CD14-positive monocyte (primary cell): Measurements from ENCODE around the gene OCEL1. TPM values are rescaled to one million over a fixed set of nuclear protein-coding genes. Genes with fewer than 3 reads are reported as not detected.
A peak's percentile ranks its signal among the peaks of the same experiment; 100 is the strongest.

ENCODE experiments used
- DNase-seq, 3 donors: peaks; one replicate each; pipeline ENCODE4 v3.0.0-alpha.2; 2011 to 2022
- H2AFZ ChIP-seq: 2 replicates; pipeline ENCODE4 v1.6.0; 2012; ENCODE audit warnings: mild to moderate bottlenecking, low read depth, low read length, inconsistent platforms; ENCODE audit not compliant: insufficient read depth, poor library complexity, severe bottlenecking
- H3K27ac ChIP-seq, 2 donors: 1 replicate in 1 of 2; 2 replicates in 1 of 2; pipeline ENCODE4 v1.5.1; 2012 to 2013; ENCODE audit warnings: low read length in 2 of 2, control low read depth in 1 of 2, inconsistent platforms in 1 of 2, low read depth in 1 of 2, mild to moderate bottlenecking in 1 of 2
- H3K27me3 ChIP-seq, 2 donors: one replicate each; pipeline versions ENCODE4 v1.6.0 to v1.6.1; 2011 to 2013; ENCODE audit warnings: low read length in 2 of 2; ENCODE audit not compliant: control insufficient read depth in 2 of 2, insufficient read depth in 2 of 2
- H3K36me3 ChIP-seq, 2 donors: replicated peaks in 1 of 2; 1 replicate in 1 of 2; 2 replicates in 1 of 2; pipeline versions ENCODE4 v1.5.1 to v1.6.1; 2012 to 2013; ENCODE audit warnings: low read length in 2 of 2, control low read depth in 1 of 2, inconsistent platforms in 1 of 2, mild to moderate bottlenecking in 1 of 2; ENCODE audit not compliant: insufficient read depth in 2 of 2, control insufficient read depth in 1 of 2
- H3K4me1 ChIP-seq, 2 donors: 1 replicate in 1 of 2; 2 replicates in 1 of 2; pipeline versions ENCODE4 v1.5.1 to v1.6.1; 2012 to 2013; ENCODE audit warnings: low read length in 2 of 2, control low read depth in 1 of 2, inconsistent platforms in 1 of 2, mild to moderate bottlenecking in 1 of 2, moderate library complexity in 1 of 2; ENCODE audit not compliant: insufficient read depth in 2 of 2, control insufficient read depth in 1 of 2
- H3K4me2 ChIP-seq: replicated peaks from 2 replicates; pipeline ENCODE3; 2012; ENCODE audit warnings: low read length, moderate library complexity, mild to moderate bottlenecking; ENCODE audit not compliant: poor library complexity, severe bottlenecking; ENCODE audit errors: extremely low read depth
- H3K4me3 ChIP-seq, 3 experiments: fragments of 200-600 bp in 1 of 3; sonication (generic) in 1 of 3; replicated peaks in 1 of 3; 1 replicate in 2 of 3; 2 replicates in 1 of 3; pipeline ENCODE4 v1.5.1; 2011 to 2013; ENCODE audit warnings: low read length in 3 of 3, mild to moderate bottlenecking in 3 of 3, control low read depth in 2 of 3, low read depth in 2 of 3, inconsistent platforms in 1 of 3, moderate library complexity in 1 of 3
- H3K79me2 ChIP-seq: 2 replicates; pipeline ENCODE4 v1.6.0; 2012; ENCODE audit warnings: mild to moderate bottlenecking, control low read depth, inconsistent platforms, low read length, moderate library complexity; ENCODE audit not compliant: insufficient read depth
- H3K9ac ChIP-seq: 2 replicates; pipeline ENCODE4 v1.6.0; 2017; ENCODE audit warnings: low read length, mild to moderate bottlenecking; ENCODE audit not compliant: insufficient read depth, poor library complexity, severe bottlenecking
- H3K9me3 ChIP-seq, 2 donors: replicated peaks in 1 of 2; 1 replicate in 1 of 2; 2 replicates in 1 of 2; pipeline versions ENCODE4 v1.5.1 to v1.6.1; 2012 to 2013; ENCODE audit warnings: low read length in 2 of 2, control low read depth in 1 of 2; ENCODE audit not compliant: control insufficient read depth in 1 of 2, insufficient read depth in 1 of 2
- H4K20me1 ChIP-seq: 2 replicates; pipeline ENCODE4 v1.6.0; 2012; ENCODE audit warnings: mild to moderate bottlenecking, low read length, control low read depth, moderate library complexity; ENCODE audit not compliant: insufficient read depth
- H3K27ac Mint-ChIP-seq, 7 donors: one replicate each; pipeline ENCODE4 v1.8.0; 2020; ENCODE audit warnings: mild to moderate bottlenecking in 7 of 7, mixed read lengths in 7 of 7, moderate library complexity in 6 of 7, inconsistent platforms in 2 of 7
- H3K27me3 Mint-ChIP-seq, 3 donors: one replicate each; pipeline ENCODE4 v1.8.0; 2021 to 2022; ENCODE audit warnings: low read depth in 3 of 3, mild to moderate bottlenecking in 3 of 3, mixed read lengths in 3 of 3, moderate library complexity in 3 of 3, inconsistent platforms in 1 of 3
- H3K36me3 Mint-ChIP-seq, 2 donors: one replicate each; pipeline ENCODE4 v1.8.0; 2020; ENCODE audit warnings: mixed read lengths in 2 of 2, inconsistent platforms in 1 of 2, mild to moderate bottlenecking in 1 of 2
- H3K4me1 Mint-ChIP-seq: one replicate; pipeline ENCODE4 v1.8.0; 2020; ENCODE audit warnings: mild to moderate bottlenecking, mixed read lengths
- H3K4me3 Mint-ChIP-seq, 2 donors: one replicate each; pipeline ENCODE4 v1.8.0; 2020; ENCODE audit warnings: mild to moderate bottlenecking in 2 of 2, mixed read lengths in 2 of 2, moderate library complexity in 1 of 2
- H3K9me3 Mint-ChIP-seq, 7 donors: one replicate each; pipeline ENCODE4 v1.8.0; 2020 to 2022; ENCODE audit warnings: mixed read lengths in 7 of 7, mild to moderate bottlenecking in 6 of 7, moderate library complexity in 6 of 7, inconsistent platforms in 2 of 7
- WGBS: methylation state at CpG from one replicate; pipeline ENCODE4 v1.1.5; 2013; ENCODE audit warnings: missing lambda C conversion rate; ENCODE audit not compliant: insufficient coverage; 5-methylcytosine and 5-hydroxymethylcytosine counted together
- intact Hi-C, 2 donors: fragments of 100-400 bp; cut with micrococcal nuclease; formaldehyde crosslinking; loops; one replicate each; pipeline versions ENCODE4 v1.15.0 to v1.15.1; 2023
- polyA plus RNA-seq, 3 donors: library from polyadenylated mRNA; depleted of rRNA in 1 of 3; unstranded in 2 of 3; stranded (reverse) in 1 of 3; fragments of 300-500 nt in 2 of 3; fragments of >200 nt in 1 of 3; fragmentation: Illumina TruSeq in 2 of 3; gene quantifications; 1 replicate in 2 of 3; 2 replicates in 1 of 3; pipeline ENCODE4 v1.2.3, GENCODE V29; 2012 to 2021
- TF ChIP-seq, protein P1 (sequence below): fragments of 200-600 bp; IDR thresholded peaks from one replicate; pipeline ENCODE4 v1.8.0; 2022; ENCODE audit warnings: antibody characterized with exemption, mild to moderate bottlenecking

OCEL1 gene
- polyA plus RNA-seq, 3 donors, result 31.8 to 59.9 (median 57.6) TPM

DNA sequence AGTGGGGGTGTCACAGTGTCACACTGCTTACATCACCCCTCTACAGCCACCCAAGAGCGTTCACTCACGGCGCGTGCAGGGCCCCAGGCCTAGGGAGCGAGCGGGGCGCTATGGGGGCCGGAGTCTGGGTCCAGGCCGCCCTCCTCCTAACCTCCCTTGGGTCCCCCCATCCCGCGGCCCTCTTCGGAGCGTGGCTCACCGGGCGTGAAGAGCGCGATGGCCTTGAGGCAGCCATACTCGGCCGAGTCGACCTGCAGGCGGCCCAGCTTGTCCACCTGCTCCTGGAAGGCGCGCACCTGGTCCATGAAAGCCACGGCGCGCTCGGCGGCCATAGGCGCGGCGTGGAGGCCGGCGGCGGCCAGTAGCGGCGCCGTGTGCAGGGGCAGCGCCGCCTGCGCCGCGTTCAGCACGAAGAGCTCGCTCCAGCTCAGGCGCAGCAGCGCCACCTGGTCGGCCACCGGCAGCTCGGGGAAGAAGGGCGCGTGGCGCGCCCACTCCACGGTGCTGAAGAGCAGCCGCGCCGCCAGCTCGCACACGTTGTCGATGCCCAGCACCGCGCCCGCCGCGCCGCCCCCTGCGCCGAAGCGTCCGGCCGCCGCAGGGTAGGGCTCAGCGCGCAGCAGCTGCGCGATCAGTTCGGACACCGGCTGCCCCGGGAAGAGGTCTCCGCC, 9.4 kb downstream of the OCEL1 start:
- under 1% methylated on average over 72 of the region's 80 CpGs for WGBS
- H3K9me3 ChIP-seq, result no peaks in the 10 kb centered on the region
- H3K4me3 Mint-ChIP-seq, result peak overlapping the region; percentile 74 to 79
- no peaks in the 10 kb centered on the region for H3K27me3 ChIP-seq
- H3K9ac ChIP-seq, result peak overlapping the region; percentile 58
- intact Hi-C loops, result loop anchor here in 1 of 2 donors (5.0 kb wide), 1 partner anchor 33 kb away; no protein-coding TSS in a partner anchor
- peak; percentile 71 to 77 (median 75) for DNase-seq
- peaks cover 0 to 24% of the 10 kb centered on the region in 2 donors for H3K36me3 ChIP-seq
- H4K20me1 ChIP-seq, result peaks cover 17% of the 10 kb centered on the region
- H3K4me1 Mint-ChIP-seq, result peaks cover 14% of the 10 kb centered on the region
- peaks cover 14 to 24% of the 10 kb centered on the region in 2 donors for H3K4me1 ChIP-seq
- H3K27ac ChIP-seq, result no peak overlapping the region
- H3K27ac Mint-ChIP-seq, result no peak overlapping the region
- TF ChIP-seq, protein P1, sequence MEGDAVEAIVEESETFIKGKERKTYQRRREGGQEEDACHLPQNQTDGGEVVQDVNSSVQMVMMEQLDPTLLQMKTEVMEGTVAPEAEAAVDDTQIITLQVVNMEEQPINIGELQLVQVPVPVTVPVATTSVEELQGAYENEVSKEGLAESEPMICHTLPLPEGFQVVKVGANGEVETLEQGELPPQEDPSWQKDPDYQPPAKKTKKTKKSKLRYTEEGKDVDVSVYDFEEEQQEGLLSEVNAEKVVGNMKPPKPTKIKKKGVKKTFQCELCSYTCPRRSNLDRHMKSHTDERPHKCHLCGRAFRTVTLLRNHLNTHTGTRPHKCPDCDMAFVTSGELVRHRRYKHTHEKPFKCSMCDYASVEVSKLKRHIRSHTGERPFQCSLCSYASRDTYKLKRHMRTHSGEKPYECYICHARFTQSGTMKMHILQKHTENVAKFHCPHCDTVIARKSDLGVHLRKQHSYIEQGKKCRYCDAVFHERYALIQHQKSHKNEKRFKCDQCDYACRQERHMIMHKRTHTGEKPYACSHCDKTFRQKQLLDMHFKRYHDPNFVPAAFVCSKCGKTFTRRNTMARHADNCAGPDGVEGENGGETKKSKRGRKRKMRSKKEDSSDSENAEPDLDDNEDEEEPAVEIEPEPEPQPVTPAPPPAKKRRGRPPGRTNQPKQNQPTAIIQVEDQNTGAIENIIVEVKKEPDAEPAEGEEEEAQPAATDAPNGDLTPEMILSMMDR, result peak; percentile 55
- peak overlapping the region; percentile 47 to 81 (median 55) for H3K4me3 ChIP-seq
- peaks cover 0 to 1% (median 0%) of the 10 kb centered on the region in 7 donors for H3K9me3 Mint-ChIP-seq
- H3K4me2 ChIP-seq, result peak overlapping the region; percentile 99
- H2AFZ ChIP-seq, result peak overlapping the region; percentile 82
- H3K27me3 Mint-ChIP-seq, result peaks cover 0 to 4% (median 1%) of the 10 kb centered on the region in 3 donors
- H3K79me2 ChIP-seq, result peaks cover 8% of the 10 kb centered on the region
- H3K36me3 Mint-ChIP-seq, result peaks cover 15 to 31% of the 10 kb centered on the region in 2 donors

DNA sequence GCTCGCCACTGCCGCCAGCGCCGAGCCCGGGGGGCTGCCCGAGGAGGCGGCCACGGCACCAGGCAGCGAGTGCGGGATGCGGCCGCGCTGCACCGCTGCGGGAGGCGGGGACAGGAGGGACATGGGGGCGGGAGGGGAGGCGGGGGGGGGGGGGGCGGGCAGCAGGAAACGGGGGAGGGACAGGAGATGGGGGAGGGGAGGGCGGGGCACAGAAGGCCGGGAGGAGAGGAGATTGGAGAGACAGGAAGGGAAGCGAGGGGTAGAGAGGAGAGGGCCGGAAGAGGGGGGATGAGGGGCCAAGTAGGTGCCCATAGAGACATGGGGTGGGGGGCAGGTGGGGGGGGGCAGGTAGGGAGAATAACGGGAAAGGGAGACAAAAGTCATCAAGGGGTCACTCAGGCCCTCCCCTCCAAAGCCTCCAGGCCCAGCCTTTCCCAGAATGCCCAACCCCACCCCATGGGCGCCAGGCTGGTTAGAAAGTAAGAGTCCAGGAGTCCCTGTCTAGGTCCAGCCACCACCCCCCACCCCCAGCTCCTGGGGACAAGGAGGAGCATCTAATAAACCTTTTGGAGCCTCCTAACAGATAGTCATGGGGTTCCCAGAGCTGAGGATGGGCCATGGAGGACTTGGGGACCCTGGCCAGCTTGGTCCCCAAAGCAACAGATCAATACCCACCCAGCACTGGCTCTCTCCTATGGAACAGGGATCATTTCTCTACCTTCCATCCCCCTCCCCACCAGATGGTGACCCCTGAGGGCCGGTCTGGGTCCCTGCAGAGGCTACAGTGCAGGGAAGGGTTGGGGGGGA, 10.1 kb downstream of the OCEL1 start:
- peaks cover 8% of the 10 kb centered on the region for H3K79me2 ChIP-seq
- H3K4me1 Mint-ChIP-seq, result peaks cover 14% of the 10 kb centered on the region
- H3K4me2 ChIP-seq, result peak overlapping the region; percentile 99
- no peak for DNase-seq
- H3K4me3 ChIP-seq, result peak overlapping the region in 2 of 3 experiments; percentile 10 to 81
- intact Hi-C loops, result loop anchor here in 1 of 2 donors (5.0 kb wide), 1 partner anchor 34 kb away; no protein-coding TSS in a partner anchor
- H3K27ac Mint-ChIP-seq, result no peak overlapping the region
- H3K9me3 Mint-ChIP-seq, result peaks cover 0 to 4% (median 0%) of the 10 kb centered on the region in 7 donors
- no peak overlapping the region for H3K27ac ChIP-seq
- H3K9ac ChIP-seq, result peak overlapping the region; percentile 58
- H3K36me3 ChIP-seq, result peaks cover 0 to 17% of the 10 kb centered on the region in 2 donors
- peaks cover 14 to 24% of the 10 kb centered on the region in 2 donors for H3K4me1 ChIP-seq
- H3K27me3 ChIP-seq, result no peaks in the 10 kb centered on the region
- H3K36me3 Mint-ChIP-seq, result peaks cover 15 to 26% of the 10 kb centered on the region in 2 donors
- no peaks in the 10 kb centered on the region for H3K9me3 ChIP-seq
- H3K27me3 Mint-ChIP-seq, result peaks cover 1 to 4% (median 2%) of the 10 kb centered on the region in 3 donors
- TF ChIP-seq, protein P1, result no peak
- H4K20me1 ChIP-seq, result peaks cover 22% of the 10 kb centered on the region
- peak overlapping the region in 1 of 2 donors; percentile 47 for H3K4me3 Mint-ChIP-seq
- WGBS, result 50% methylated on average over 2 of the region's 27 CpGs
- H2AFZ ChIP-seq, result peak overlapping the region; percentile 82
